Tongue (tissue), 2 donors: Measurements from ENCODE around the gene HDAC4. TPM values are rescaled to one million over a fixed set of nuclear protein-coding genes. Genes with fewer than 3 reads are reported as not detected.
"Not testable (repeated sequence)": the region's sequence is repeated elsewhere in the genome, so short reads cannot be mapped to it uniquely, and the experiment has no call there.

ENCODE experiments used
- DNase-seq: peaks from one replicate; pipeline ENCODE4 v3.0.0-alpha.2; 2015
- total RNA-seq: library from RNA; depleted of rRNA; stranded (reverse); fragments of >200 nt; gene quantifications from one replicate; pipeline ENCODE4 v1.2.3, GENCODE V29; 2014

Gene HDAC4
- total RNA-seq, 1 donor from 2014 or later = 34.2 TPM

DNA sequence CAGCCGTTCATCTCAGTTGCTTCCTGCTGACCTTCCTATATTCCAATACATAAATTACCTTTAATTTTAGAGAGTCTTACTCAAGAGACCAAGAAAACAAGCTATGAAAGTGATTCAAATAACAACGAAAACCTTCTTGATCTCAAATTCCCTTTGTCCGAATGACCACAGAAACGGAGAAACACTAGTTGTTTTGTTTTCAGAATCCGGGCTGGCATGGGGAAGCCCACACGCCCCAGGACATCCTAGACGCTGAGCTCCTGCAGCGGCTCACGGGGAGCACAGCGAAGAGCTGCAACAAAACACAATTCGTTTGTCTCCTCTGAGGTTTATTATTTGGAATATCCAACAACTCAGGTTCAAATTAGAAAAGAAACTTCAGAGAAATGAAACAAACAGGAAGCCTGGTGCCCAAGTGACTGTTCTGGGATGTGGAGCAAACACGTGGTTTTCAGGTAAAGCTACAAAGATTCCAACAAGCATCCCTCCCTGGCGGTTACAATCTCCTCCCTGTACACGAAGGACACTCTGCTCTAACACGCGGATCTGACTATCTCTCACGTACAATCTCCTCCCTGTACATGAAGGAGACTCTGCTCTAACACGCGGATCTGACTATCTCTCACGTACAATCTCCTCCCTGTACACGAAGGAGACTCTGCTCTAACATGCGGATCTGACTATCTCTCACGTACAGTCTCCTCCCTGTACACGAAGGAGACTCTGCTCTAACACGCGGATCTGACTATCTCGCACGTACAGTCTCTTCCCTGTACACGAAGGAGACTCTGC lies 315.4 kb downstream of the HDAC4 start:
- no peak for DNase-seq

DNA sequence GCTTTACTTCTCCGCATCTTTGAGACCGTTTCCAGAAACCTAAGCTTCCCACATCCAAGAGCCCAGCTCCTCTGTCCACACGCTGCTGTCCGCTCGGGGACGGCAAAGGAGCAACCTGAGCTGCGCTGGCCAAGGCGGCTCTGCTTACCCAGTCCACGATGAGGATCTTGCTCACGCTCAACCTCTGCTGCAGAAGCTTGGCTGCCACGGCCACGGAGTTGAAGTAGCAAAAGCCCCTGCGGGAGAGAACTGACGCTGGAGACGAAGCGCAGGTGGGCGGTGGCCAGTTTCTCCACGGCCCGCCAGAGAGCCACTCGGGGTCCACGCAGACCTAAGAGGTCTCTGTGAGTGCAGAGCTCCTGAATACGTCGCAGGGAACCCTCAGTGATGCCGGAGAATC lies 316.8 kb downstream of the HDAC4 start:
- DNase-seq = no peak

DNA sequence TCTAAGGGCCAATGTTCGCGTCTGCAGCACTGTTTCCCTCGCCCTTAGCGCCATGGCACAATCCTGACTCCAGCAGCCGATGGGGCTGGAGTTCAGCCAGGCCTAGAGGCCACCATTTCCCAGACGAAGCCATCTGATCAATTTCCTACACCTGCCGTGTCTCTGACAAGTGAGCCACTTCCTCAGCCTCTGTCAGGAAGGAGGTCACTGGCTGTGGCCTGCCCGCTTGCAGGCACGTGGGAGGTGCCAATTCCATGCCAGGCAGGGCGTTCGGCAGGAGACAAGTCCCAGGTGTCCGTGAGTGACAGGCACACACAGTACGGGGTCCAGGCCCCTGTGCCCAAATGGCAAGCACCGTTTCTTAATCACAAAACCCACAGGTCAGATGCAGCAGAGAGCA lies 318.4 kb downstream of the HDAC4 start:
- no peak for DNase-seq

DNA sequence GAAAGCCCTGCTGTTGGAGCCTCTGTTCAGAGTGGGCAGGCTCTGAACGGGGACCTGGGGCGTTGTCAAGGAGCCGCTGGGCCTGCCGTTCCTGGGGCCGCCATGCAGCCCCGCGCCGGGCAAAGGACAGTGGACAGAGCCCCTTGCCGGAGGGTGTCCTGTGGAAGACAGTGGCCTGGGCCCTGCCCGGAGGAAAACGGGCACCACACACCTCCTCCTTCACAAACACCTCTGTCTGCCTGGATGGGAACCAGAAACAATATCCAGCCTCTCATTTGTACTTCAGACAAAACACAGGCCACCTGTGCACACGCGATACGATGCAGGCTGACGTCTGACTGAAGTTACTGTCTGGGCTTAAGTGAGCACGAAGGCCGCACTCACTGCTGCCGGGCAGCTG lies 319.2 kb downstream of the HDAC4 start:
- peak; percentile 49 for DNase-seq

DNA sequence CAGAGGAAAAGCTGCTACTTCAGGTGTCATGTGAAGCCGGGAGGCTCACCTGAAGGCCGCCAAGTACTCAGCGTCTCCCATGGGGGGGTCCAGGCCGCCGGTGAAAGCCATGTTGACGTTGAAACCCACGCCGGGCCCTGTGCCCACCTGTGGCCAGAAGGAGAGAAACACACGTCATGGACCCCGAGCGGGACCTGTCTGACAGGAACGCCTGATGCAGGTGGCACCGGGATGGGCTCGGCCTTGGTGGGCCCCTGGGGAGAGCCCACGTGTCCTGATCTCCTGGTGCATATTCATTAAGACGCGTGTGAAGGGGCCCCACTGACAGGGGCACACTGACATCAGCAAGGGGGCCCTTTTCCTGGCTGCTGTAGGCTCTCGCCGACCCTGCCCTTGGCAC lies 319.8 kb downstream of the HDAC4 start:
- DNase-seq = no peak

DNA sequence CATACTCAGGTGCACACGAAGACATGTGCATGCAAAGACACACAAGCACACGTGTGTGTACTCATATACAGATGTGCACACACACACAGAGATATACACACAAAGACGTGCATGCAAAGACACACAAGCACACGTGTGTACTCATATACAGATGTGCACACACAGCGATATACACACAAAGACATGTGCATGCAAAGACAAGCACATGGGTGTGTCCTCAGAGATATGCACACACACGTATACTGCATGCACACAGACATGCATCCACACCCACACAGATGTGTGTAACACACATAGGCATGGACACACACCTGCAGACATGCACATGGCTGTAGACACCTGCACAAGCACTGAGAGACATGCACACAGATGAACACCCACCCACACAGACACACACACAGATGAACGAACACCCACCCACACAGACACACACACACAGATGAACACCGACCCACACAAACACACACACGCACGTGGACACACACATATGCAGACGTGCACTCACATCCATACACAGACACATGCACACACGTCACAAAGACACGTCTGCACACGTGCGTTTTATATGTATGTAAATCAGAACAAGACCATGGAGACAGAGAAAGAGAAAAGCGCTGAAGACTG lies 321.0 kb downstream of the HDAC4 start:
- DNase-seq = no peak

DNA sequence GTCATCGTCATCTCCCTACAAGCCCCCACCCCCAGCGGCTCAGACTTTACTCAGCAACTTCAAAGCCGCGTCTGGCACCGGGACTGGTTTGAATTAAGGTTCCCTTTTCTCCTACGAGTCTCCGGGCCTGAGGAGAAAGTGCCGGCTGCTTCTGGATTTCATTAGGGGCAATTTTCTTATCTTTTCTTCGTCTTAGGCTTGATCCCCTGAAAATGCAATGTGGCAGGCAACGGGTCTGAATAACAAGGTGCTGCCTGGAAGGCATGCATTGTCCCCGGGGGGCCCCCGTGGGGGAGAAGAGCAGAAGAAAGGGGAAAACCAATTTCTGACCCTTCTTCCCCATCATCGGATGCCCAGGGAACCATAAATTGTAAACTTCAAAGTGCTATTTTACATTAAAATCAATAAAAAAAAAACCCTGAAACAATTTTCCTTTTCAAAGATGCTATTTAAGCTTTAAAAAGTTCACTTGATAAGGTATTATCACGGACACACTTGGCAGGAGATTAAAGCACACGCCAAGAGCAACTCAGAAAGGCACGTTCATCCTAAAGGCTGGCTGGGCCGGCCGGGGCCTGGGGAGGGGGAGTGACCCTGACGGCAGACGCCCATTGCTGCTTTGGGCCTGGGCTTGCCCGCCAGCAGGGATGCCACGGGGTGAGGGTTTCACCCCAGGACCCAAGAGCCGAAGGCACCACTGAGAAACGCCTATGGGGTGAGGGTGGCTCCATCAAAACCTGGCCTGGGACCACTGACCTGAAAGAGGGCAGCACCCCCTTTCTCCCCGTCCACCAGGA lies 322.5 kb downstream of the HDAC4 start:
- DNase-seq = no peak

DNA sequence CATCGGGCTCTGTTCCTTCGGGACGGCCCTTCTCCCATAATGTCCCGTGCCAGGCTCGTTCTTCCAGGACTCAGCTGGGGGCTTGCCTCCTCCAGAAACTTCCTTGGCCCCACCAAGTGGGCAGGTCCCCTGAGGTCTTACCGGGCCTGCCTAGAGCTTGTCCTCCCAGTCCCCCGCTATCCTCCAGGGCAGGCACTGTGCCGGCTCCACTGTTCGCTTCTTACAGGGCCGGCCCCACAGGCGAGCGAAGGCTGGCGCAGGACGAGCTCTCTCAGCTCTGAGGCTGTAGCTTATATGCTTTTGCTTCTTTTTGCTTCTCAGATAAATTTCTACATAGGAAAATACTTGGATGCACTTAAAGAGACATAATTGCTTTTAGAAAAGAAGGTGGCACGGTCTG lies 323.6 kb downstream of the HDAC4 start:
- no peak for DNase-seq

DNA sequence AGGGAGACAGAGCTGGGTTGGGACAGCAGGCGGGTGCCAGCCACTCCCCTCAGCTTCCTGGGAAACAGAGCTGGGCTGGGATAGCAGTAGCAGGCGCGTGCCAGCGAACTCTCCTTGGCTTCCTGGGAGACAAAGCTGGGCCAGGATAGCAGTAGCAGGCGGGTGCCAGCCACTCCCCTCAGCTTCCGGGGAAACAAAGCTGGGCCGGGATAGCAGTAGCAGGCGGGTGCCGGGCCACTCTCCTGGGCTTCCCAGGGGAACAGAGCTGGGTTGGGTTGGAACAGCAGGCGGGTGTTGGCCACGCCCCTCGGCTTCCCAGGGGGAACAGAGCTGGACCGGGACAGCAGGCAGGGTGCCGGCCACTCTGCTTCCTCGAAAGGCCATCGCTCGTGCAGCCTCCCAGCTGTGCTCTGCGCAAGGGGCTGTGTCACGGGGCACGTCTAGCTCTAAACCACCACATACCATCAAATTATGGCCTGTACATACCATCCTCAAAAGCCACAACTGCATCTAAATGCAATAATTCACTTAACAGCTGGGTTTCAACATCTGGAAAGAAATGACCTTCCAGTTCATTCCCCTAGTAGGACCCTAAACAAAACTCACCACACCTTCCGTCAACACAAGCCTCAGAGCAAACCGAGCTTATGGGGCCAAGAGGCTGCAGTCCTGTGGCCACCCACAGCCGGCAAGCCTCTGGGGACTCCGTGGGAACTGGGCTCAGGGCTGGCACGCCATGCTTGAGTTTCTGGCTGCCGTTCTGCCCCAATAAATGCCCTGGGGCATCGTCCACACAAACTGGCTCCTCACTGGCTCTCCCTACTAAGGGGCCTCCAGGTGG lies 324.7 kb downstream of the HDAC4 start:
- DNase-seq = no peak

DNA sequence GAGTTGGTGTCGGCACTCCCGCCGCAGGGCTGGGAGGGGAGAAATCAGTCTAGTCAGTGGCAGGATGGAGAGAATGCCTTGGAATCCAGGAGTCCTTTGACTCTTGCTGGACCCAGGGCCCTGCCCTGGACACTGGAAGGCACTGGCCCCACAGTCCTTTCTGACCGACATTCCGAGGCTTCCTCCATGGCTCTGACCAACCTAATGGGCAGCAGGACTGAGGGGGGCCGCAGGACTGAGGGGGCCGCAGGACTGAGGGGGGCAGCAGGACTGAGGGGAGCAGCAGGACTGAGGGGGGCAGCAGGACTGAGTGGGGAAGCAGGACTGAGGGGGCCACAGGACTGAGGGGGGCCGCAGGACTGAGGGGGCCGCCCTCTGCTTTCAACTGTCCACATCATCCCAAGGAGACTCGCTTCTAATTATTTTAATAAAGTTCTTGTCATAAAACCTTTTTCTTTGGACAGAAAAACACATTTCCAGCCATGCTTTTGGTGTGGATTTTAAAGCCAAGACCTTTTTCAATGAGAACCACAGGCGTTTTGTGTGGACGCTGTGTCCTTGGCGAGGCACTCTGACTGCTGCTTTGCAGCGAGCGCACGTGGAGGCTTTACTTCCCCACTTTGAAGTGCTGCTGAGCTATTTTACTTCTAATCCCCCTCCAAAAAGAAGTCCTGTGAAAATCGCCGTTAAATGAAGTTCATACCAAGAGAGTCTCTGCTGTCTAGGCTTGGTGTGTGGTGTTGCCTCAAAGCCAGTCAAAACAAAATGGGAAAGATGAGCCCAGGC lies 326.9 kb downstream of the HDAC4 start:
- DNase-seq = no peak

DNA sequence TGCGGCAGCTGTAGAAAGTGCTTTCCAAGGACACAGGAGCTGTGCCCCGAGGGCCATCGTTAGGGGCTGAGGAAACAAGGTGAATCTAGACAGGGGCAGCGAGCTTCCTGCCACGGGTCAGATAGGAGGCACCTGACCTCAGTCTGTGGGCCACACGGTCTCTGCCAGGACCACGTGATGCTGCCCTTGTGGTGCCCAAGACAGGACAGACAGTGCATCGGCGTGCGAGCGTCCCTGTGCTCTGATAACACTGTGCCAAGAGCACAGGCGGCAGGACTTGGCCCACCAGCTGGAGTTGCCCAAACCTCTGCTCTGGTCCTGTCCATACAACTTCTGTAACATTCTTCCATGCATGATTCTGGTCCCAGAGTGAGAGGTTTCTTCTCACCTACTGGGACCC lies 327.6 kb downstream of the HDAC4 start:
- DNase-seq = no peak

DNA sequence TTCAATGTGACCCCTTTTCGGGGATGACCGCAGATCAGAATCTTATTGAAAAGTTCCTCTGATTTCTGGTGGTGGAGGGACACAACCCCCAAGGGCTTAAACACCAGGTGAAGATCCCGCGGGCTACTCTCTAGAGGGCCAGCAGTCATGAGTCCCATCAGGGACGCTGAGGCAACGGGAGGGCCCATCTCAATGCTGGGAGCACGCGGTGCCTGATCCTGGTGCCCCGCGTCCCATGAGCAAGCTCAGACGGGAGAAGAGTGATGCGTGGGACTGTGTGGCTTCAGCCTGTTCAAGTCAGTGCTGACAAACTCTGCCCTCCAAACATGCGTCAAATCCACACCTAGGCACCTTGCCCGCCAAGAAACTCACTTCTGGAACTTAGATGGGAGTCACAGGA lies 328.0 kb downstream of the HDAC4 start:
- DNase-seq = no peak

DNA sequence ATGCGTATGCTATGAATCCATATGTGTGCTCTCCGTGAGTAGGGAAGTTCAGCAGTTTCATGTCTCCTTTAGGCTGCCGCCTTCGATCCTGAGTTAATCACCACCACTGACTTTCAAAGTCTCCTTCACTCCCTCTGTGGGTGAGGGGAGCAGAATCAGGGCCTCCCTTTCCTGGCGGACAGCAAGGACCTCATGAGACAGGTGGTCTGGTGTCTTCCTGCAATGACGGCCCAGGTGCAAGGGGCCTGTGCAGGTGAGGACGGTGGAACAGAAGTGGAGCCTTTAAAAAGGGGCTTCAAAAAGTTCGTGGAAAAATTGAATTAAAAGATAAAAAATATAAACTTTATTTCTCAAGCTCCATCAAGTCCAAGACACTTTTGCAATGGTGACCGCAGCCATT lies 330.4 kb downstream of the HDAC4 start:
- DNase-seq = no peak

DNA sequence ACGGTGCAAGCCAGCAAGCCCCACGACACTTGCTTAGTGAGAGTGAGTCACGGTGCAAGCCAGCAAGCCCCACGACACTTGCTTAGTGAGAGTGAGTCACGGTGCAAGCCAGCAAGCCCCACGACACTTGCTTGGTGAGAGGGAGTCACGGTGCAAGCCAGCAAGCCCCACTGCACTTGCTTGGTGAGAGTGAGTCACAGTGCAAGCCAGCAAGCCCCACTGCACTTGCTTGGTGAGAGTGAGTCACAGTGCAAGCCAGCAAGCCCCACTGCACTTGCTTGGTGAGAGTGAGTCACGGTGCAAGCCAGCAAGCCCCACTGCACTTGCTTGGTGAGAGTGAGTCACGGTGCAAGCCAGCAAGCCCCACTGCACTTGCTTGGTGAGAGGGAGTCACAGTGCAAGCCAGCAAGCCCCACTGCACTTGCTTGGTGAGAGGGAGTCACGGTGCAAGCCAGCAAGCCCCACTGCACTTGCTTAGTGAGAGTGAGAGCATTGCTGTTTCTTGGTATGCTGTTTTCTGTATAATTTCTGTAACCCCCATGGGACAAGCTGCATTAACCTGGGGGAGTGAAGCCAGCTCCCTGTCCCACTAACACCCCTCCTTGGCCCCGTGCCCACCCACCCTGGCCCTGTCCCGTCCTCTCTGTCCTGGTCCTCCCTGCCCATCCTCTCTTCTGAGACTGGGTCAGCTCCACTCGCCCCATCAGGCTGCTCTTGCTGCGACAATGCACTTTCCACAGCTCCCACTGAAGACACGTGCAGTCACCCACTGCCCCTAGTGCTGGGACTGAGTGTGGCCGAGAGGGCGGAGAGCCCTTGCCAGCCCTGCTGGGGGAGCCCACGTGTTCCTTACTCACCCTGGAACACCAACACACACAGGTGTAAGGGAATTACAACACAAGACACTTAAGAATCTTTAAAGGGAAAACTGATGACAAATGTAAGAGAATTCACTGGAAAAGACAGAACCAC lies 331.2 kb downstream of the HDAC4 start:
- DNase-seq = not testable (repeated sequence)

DNA sequence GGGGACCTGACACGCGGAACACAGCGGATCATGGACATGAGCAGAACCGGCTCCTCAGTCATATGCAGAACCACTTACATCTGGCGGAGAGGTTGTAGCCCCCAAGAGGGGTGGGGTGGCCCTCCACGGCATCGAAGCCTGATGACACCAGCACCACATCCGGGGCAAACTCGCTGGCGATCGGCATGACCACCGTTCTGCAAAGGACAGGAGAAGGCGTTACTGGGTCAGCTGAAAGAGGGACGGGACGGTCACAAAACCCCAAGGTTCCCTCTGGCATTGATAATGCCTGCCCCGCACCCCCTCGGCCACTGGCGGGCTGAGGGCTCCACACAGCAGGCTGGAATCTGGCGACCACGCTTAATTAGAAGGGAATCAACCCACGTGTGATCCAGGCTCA lies 332.4 kb downstream of the HDAC4 start:
- no peak for DNase-seq

DNA sequence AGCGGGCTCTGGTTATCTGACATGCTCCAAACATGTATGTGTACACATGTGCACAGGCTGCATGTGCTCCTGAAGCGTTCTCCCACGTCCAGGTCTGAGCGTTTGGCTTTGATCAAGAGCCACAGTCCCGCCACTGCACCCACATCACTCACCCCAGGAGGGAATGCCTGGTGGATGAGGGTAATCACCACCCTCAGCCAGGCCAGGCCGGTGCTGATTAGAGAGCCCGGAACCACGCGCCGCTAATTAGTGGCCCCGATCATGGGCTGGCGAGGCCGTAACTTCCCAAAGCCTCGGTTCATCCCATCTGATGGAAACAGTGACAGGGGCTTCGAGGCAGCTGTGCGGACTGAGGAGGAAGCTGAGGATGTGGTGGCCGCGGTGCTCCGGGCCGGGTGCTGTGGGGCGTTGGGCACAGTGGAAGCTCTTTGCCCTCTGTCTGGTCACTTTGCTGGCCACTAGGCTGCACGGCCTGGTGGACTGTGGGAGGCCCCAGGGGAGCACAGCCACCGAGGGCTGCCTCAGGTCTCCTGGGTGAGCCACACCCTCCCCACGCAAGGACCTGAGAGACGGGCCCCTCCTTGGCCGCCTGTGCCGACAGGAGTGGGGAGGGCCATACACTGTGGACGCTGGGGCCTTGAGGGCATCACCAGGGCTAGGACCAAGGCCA lies 333.5 kb downstream of the HDAC4 start:
- no peak for DNase-seq

DNA sequence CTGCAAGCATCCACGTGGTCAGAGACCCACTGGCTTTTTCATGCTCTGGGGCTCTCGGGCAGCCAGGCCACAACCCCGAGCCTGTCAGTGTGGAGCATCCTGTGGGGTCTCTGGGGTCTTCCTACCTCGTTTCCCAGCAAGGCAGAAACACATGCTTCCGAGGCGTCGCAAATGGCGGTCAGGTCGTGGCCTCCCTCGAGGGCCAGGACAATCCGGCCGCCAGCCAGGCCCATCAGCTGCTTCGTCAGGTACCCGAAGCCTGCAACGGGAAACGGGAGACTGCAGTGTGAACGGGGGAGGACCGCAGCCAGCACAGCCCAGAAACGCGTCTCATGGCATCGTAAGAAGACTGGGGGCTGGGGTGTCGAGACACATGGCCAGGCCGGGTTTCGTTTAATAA lies 334.2 kb downstream of the HDAC4 start:
- no peak for DNase-seq

DNA sequence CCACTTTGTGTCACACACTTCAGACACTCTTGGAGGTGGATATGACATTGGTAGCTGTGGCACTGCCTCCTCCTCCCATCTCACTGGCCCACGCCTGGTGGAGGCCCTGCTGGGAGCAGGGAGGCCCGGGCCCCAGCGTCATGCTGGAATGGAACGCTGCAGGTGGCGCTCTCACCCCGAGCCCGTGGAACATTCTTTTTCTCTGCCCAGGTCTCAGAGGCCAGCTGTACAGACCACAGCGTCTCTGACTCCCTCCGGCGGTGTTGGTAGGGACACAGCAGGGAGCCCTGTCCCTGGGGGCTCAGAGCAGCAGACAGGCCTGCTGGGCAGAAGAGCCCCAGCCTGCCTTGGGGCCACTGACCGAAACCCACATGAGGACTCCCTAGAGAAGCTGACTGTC lies 334.9 kb downstream of the HDAC4 start:
- DNase-seq = no peak

DNA sequence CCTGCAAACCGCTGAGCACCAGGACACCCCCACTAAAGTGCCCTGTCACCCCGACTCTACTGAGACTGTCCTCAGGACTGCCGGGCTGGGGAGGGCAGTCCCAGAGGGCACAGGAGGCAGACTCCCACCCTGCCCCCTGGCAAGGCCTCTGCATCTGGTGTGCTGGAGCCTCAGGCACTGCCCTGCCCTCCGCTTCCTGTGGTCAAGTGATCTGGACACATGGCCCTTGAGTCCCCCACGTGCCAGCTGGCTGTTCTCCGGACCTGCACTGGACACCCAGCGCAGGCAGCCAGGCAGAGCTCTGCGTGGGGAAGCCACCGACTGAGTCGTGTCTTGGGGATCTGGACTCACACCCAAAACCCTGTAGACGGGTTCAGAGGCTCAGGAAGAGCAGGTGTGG lies 335.3 kb downstream of the HDAC4 start:
- no peak for DNase-seq

DNA sequence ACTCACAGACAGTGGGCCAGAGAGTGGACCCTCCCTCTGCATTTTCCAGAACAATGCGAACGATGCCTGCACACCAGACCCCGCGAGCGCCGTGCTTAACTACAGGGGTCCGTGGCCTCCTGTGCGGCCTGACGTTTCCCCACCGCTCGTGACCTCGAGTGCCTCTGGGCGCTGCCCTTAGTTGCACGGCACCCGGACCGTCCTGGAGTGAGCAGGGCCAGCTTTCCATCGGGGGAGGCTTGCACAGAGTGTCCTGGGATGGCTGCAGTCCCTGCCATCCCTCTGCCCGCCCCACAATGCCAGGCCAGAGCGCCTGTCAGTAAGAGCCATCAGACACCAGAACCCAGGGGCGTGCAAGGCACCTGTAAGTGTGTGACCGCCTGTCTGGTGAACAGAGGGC lies 335.9 kb downstream of the HDAC4 start:
- no peak for DNase-seq
